ENCODE data around the gene CSF2RB.

The CSF2RB gene

DNA sequence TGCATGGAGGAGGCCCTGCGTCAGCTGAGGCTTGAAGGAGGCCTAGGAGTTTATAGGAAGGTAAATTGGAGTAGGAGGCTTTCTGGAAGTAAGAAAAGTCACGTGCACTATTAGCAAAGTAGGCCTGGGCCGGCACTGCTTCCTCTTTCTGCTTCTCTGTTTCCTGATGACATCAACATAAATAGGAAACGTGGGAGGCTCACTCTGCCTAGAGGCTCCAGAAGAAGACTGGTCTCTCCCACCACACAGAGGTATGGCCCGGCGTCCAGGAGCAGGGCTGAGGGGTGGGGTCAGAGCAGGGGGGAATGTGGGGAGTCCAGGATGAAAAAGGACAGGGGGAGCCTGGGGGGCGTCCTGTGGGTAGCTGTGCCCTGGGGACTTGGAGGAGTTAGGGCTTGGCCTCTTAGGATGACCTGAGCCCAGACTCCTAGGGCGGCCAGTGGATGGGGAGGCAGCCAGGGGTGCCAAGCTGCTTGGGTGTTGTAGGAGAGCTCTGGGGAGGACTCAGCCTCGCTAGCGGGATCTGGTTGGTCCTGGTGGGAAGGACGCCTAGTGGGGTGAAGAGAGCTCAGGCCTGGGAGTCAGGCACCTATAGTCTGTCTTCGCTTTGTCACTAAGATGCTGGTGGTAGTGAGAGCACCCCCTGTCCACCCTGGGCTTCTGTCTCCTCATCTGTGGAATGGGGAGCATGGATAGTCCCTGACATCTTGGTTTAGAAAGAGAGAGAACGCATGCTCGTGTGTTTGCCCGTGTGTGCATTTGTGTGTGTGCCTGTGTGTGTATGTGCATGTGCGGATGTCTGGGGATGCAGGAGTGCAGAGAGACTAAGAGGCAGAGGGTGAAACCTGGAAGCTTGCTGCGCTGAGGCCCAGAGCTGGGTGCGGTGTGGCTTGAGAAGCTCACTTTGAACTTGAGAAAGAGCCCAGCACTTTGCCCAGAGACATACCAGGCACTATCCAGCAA, at the start of gene CSF2RB:
Gene CSF2RB, plus strand, starts transcription at position 202 of the 963 bp plus-strand sequence. CDS start 8,580 bp downstream, outside the sequence.
- in situ Hi-C loops (cut with MboI; ENCODE audit: low sequenced_read_pairs), result no loop called here

- in situ Hi-C loops (cut with MboI; ENCODE audit: low sequenced_read_pairs), result no loop called here
Measured at GRCh38 chr22:36863979-36864378, 49.4 kb upstream of the CSF2RB start.

DNA sequence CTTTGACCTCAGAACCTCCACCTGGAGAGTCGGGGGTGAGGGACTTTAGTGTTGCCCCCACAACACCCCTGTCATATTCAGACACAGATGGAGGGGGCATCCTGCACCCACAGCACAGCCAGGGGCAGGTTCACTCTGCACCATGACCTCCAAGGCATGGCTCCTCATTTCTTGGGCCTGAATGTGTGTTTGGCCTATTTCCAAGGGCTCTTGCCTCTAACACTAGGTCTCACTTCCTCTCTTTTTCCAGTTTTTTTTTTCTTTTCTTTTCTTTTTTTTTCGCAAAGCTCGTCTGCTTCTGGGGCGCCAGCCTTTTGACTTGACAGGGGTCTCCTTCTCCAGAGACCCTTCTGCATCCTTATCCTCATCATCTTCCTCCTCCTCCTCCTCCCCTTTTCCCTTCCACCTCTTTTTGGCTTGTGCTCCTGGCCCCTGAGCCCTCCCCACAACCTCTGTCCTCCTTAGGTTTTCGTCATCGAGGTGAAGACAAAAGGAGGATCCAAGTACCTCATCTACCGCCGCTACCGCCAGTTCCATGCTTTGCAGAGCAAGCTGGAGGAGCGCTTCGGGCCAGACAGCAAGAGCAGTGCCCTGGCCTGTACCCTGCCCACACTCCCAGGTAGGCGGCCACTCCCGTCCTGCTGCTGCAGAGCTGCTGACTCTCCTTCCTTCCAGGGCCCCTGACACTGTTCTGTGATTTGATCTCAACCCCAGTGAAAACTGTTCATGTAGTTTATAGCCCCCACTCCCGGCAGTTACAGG, 48.8 kb upstream of the CSF2RB start:
- in situ Hi-C loops (cut with MboI; ENCODE audit: low sequenced_read_pairs), result no loop called here

- in situ Hi-C loops (cut with MboI; ENCODE audit: low sequenced_read_pairs), result no loop called here
Measured at GRCh38 chr22:36865346-36865745, 48.1 kb upstream of the CSF2RB start.

DNA sequence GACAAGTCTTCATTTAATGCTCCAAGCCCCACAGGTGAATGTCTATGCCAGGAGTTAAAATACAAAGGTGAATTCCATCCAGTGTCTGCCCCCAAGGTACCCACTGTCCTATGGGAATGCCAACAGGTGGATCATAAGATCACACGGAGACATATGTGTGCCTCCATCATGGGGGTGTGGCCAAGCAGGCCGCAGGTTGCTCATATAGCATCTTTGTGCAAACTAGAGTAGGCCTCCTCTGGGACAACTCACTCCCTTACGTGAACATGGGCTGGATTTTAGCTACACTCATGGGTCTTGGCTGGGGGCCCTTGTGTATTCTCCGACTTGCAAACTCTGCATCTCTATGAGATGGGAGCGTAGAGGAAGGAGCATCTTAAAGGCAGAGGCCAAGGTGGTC, 45.7 kb upstream of the CSF2RB start:
- in situ Hi-C loops (cut with MboI; ENCODE audit: low sequenced_read_pairs), result no loop called here

- in situ Hi-C loops (cut with MboI; ENCODE audit: low sequenced_read_pairs), result no loop called here
Measured at GRCh38 chr22:36868546-36869181, 44.8 kb upstream of the CSF2RB start.

GRCh38 chr22:36870250-36870649, 43.2 kb upstream of the CSF2RB start:
- in situ Hi-C loops (cut with MboI; ENCODE audit: low sequenced_read_pairs), result no loop called here

GRCh38 chr22:36871669-36872081, 41.8 kb upstream of the CSF2RB start:
- in situ Hi-C loops (cut with MboI; ENCODE audit: low sequenced_read_pairs), result no loop called here

GRCh38 chr22:36872084-36872483, 41.3 kb upstream of the CSF2RB start:
- in situ Hi-C loops (cut with MboI; ENCODE audit: low sequenced_read_pairs), result no loop called here

DNA sequence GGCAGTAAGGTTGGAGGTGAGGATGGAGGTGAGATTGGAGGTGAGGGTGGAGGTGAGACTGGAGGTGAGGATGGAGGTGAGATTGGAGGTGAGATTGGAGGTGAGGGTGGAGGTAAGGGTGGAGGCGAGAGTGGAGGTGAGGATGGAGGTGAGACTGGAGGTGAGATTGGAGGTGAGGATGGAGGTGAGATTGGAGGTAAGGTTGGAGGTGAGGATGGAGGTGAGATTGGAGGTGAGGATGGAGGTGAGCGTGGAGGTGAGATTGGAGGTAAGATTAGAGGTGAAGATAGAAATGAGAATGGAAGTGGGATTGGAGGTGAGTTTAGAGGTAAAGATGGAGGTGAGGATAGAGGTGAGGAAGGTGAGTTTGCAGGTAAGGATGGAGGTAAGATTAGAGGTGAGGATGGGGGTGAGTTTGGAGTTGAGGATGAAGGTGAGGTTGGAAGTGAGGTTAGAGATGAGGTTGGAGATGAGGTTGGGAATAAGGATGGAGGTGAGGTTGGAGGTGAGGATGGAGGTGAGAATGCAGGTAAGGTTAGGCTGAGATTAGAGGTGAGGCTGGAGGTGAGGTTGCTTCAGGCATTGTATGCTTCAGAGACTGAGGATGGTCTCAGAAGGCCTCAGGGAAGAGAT, 40.4 kb upstream of the CSF2RB start:
- in situ Hi-C loops (cut with MboI; ENCODE audit: low sequenced_read_pairs), result no loop called here

DNA sequence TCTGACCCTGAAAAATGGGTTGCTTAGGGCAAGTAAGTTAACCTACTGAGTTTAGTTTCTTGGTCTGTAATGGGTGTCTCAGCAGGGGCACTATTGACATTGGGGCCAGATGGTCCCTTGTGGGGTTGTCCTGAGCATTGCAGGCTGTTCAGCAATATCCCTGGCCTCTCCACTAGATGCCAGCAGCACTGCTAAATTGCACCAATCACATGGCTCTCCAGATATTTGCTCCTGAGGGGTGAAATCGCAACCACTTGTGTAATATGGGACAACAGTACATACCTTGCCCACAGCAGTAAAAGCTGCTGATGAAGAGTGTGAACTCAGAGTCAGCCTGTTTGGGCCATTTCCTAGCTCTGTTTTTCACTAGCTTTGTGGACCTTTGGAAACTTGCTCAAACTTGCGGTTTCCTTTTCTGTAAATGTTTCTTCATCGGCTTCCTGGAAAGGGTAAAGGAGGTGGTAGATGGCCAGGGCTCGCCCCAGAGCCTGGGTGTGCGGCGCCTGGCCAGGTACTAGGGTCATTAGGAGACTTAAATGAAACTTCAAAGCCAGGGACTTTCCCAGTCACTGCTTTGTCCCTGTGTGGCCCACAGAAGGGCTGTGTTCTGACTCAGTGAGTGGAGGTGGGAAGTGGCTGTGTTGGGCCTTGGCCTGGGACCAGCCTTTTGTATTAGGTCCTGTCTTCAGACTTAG, 39.7 kb upstream of the CSF2RB start:
- in situ Hi-C loops (cut with MboI; ENCODE audit: low sequenced_read_pairs), result no loop called here

GRCh38 chr22:36874309-36874696, 39.1 kb upstream of the CSF2RB start:
- in situ Hi-C loops (cut with MboI; ENCODE audit: low sequenced_read_pairs), result no loop called here

DNA sequence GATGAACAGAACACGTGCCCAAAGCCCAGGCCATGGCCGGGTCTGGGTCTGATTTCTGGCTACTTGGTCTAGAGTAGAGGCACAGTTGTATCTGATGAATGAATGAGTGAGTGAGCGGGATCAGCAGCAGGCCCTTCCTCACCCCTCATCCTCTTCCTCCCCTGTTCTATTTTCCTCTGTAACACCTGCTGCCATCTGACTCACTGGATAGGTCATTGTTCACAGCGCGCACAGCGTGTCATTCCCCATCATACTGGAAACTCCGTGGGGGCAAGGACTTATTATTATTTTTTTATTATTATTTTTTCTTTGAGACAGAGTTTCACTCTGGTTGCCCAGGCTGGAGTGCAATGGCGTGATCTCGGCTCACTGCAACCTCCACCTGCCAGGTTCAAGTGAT, 38.7 kb upstream of the CSF2RB start:
- in situ Hi-C loops (cut with MboI; ENCODE audit: low sequenced_read_pairs), result no loop called here

GRCh38 chr22:36875741-36876140, 37.7 kb upstream of the CSF2RB start:
- in situ Hi-C loops (cut with MboI; ENCODE audit: low sequenced_read_pairs), result no loop called here

GRCh38 chr22:36879775-36880174, 33.7 kb upstream of the CSF2RB start:
- in situ Hi-C loops (cut with MboI; ENCODE audit: low sequenced_read_pairs), result no loop called here

DNA sequence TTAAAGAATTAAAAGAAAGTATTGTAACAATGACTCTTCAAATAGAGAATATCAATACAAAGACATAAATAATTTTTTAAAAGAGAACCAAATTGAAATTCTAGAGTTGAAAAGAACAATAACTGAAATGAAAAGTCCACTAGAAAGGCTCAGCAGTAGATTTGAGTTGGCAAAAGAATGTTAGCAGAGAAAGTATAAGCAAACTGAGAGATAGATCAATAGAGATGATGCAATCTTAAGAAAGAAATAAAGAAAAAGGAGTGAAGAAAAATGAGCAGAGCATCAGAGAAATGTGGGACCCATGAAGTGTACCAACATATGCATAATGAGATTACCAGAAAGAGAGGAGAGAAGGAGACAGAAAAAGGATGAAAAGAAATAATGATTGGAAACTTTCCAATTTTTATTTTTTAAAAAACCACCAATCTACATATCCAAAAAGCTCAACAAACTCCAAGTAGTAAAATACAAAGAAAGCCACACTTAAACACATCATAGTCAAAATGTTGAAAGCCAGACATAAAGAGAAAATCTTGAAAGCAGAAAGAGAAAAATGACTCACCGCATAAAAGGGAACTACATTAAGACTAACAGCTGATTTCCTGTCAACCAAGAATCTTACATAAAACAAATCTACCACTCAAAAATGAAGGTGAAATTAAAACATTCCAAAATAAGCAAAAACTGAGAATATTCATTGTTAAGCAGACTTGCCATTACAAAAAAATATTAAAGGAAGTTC, 31.8 kb upstream of the CSF2RB start:
- in situ Hi-C loops (cut with MboI; ENCODE audit: low sequenced_read_pairs), result no loop called here

GRCh38 chr22:36884349-36885158, 28.9 kb upstream of the CSF2RB start:
- in situ Hi-C loops (cut with MboI; ENCODE audit: low sequenced_read_pairs), result no loop called here

- in situ Hi-C loops (cut with MboI; ENCODE audit: low sequenced_read_pairs), result no loop called here
Measured at GRCh38 chr22:36885474-36885873, 28.0 kb upstream of the CSF2RB start.

- in situ Hi-C loops (cut with MboI; ENCODE audit: low sequenced_read_pairs), result no loop called here
Measured at GRCh38 chr22:36886016-36886415, 27.4 kb upstream of the CSF2RB start.
